Smooth muscle cell (in vitro differentiated cells): ENCODE results near the gene SYNE2. TPM values are rescaled to one million over a fixed set of nuclear protein-coding genes. Genes with fewer than 3 reads are reported as not detected.

ENCODE experiments used
- DNase-seq: peaks from one replicate; lab custom pipeline; 2025; ENCODE audit not compliant: unreplicated experiment; lab: John Stamatoyannopoulos, UW
- H2AFZ ChIP-seq: fragments of 200-600 bp; sonication (generic); 2 replicates; pipeline ENCODE4 v1.6.0; 2016; ENCODE audit warnings: antibody characterized with exemption, low read depth, mild to moderate bottlenecking
- H3F3A ChIP-seq: fragments of 200-600 bp; sonication (generic); 2 replicates; pipeline ENCODE4 v1.6.0; 2017; ENCODE audit warnings: antibody characterized with exemption, low read depth
- H3K27ac ChIP-seq: fragments of 200-600 bp; sonication (generic); 2 replicates; pipeline ENCODE4 v1.5.1; 2016; ENCODE audit warnings: low read depth, mild to moderate bottlenecking
- H3K27me3 ChIP-seq: fragments of 200-600 bp; sonication (generic); 2 replicates; pipeline ENCODE4 v1.6.1; 2016; ENCODE audit warnings: low read depth, mild to moderate bottlenecking
- H3K36me3 ChIP-seq: fragments of 200-600 bp; sonication (generic); 2 replicates; pipeline ENCODE4 v1.5.1; 2016; ENCODE audit warnings: low read depth
- H3K4me1 ChIP-seq: fragments of 200-600 bp; sonication (generic); 2 replicates; pipeline ENCODE4 v1.5.1; 2016; ENCODE audit warnings: low read depth
- H3K4me2 ChIP-seq: fragments of 200-600 bp; sonication (generic); 2 replicates; pipeline ENCODE4 v1.6.0; 2016; ENCODE audit warnings: mild to moderate bottlenecking
- H3K4me3 ChIP-seq: fragments of 200-600 bp; sonication (generic); 2 replicates; pipeline ENCODE4 v1.5.1; 2016; ENCODE audit warnings: mild to moderate bottlenecking
- H3K79me2 ChIP-seq: fragments of 200-600 bp; sonication (generic); 2 replicates; pipeline ENCODE4 v1.6.0; 2016; ENCODE audit warnings: low read depth, mild to moderate bottlenecking
- H3K9ac ChIP-seq: fragments of 200-600 bp; sonication (generic); 2 replicates; pipeline ENCODE4 v1.6.0; 2016; ENCODE audit warnings: low read depth
- H3K9me3 ChIP-seq: fragments of 200-600 bp; sonication (generic); replicated peaks from 2 replicates; pipeline ENCODE4 v1.5.1; 2016; ENCODE audit warnings: low read depth
- H4K20me1 ChIP-seq: fragments of 200-600 bp; sonication (generic); 2 replicates; pipeline ENCODE4 v1.6.0; 2016; ENCODE audit warnings: low read depth
- WGBS: methylation state at CpG from one replicate; pipeline ENCODE4 v1.1.7; 2016; ENCODE audit warnings: low lambda C conversion rate; 5-methylcytosine and 5-hydroxymethylcytosine counted together
- polyA plus RNA-seq: library from polyadenylated mRNA; unstranded; fragments of >200 nt; fragmentation: Nextera tagmentation; extraction: Ambion mirVana; gene quantifications from 2 replicates; pipeline ENCODE4 v1.2.1, GENCODE V29; 2016
- total RNA-seq: library from RNA; depleted of rRNA; stranded (reverse); fragments of >200 nt; gene quantifications from 2 replicates; pipeline ENCODE4 v1.2.3, GENCODE V29; 2014
- TF ChIP-seq, protein P1 (sequence below): fragments of 200-600 bp; sonication (generic); IDR thresholded peaks from 2 replicates; pipeline ENCODE4 v1.5.1; 2017; ENCODE audit warnings: borderline replicate concordance, mild to moderate bottlenecking, antibody characterized with exemption; ENCODE audit not compliant: insufficient read depth, poor library complexity, severe bottlenecking

SYNE2 gene
- total and polyA plus RNA-seq, 2 experiments from 2014 or later, result 4.8 to 20.9 TPM

GRCh38 chr14:63881926-63882325 lies 29.1 kb downstream of the SYNE2 start:
- Histone ChIP-seq H3F3A (no peaks in the 10 kb centered on the region), H3K4me2 (no peak overlapping the region), H3K27ac (no peak overlapping the region), H3K36me3 (no peaks in the 10 kb centered on the region), H3K9me3 (no peaks in the 10 kb centered on the region), H3K79me2 (peaks cover 4% of the 10 kb centered on the region), H3K4me1 (no peaks in the 10 kb centered on the region), H3K4me3 (no peak overlapping the region), H3K9ac (no peak overlapping the region), H2AFZ (no peak overlapping the region), H4K20me1 (no peaks in the 10 kb centered on the region), H3K27me3 (no peaks in the 10 kb centered on the region)
- TF ChIP-seq, protein P1, sequence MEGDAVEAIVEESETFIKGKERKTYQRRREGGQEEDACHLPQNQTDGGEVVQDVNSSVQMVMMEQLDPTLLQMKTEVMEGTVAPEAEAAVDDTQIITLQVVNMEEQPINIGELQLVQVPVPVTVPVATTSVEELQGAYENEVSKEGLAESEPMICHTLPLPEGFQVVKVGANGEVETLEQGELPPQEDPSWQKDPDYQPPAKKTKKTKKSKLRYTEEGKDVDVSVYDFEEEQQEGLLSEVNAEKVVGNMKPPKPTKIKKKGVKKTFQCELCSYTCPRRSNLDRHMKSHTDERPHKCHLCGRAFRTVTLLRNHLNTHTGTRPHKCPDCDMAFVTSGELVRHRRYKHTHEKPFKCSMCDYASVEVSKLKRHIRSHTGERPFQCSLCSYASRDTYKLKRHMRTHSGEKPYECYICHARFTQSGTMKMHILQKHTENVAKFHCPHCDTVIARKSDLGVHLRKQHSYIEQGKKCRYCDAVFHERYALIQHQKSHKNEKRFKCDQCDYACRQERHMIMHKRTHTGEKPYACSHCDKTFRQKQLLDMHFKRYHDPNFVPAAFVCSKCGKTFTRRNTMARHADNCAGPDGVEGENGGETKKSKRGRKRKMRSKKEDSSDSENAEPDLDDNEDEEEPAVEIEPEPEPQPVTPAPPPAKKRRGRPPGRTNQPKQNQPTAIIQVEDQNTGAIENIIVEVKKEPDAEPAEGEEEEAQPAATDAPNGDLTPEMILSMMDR, result no peak
- DNase-seq, result no peak
- 76% methylated on average over 5 of the region's 5 CpGs for WGBS

- H3K9ac ChIP-seq, result no peak overlapping the region
- H3K4me1 ChIP-seq, result peaks cover 19% of the 10 kb centered on the region
- no peak overlapping the region for H3K4me3 ChIP-seq
- H4K20me1 ChIP-seq, result no peaks in the 10 kb centered on the region
- H3K4me2 ChIP-seq, result no peak overlapping the region
- H3K79me2 ChIP-seq, result no peaks in the 10 kb centered on the region
- no peaks in the 10 kb centered on the region for H3K27me3 ChIP-seq
- no peaks in the 10 kb centered on the region for H3K9me3 ChIP-seq
- no peaks in the 10 kb centered on the region for H3F3A ChIP-seq
- 98% methylated on average over 7 of the region's 7 CpGs for WGBS
- H2AFZ ChIP-seq, result no peak overlapping the region
- H3K27ac ChIP-seq, result no peak overlapping the region
- no peak for DNase-seq
- no peaks in the 10 kb centered on the region for H3K36me3 ChIP-seq
- TF ChIP-seq, protein P1, result no peak
Observed at GRCh38 chr14:63887899-63888298, 35.1 kb downstream of the SYNE2 start.

DNA sequence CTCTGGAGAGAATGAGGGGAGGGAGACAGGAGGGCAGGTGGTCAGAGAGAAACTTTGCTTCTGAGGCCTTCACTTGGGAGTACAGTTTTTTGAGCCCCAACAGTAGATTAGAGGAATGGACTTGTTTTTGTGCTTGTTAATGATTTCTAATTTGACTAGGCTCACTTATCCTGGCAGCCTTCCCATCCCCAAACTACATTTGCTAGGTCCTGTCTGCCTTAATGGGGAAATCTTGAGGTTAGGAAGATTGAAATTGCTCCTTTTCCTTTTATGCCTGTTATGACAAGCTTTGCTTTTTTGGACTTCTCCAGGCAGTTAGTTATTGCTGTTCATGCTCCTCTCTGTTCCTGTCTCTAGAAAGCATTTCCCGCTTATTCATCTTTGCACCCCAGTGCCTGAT lies 37.7 kb downstream of the SYNE2 start:
- no peaks in the 10 kb centered on the region for H3K9me3 ChIP-seq
- H3K36me3 ChIP-seq, result no peaks in the 10 kb centered on the region
- no peaks in the 10 kb centered on the region for H4K20me1 ChIP-seq
- H3K27ac ChIP-seq, result peak overlapping the region; percentile 36
- WGBS, result 87% methylated on average over 1 of the region's 1 CpG
- H3K79me2 ChIP-seq, result no peaks in the 10 kb centered on the region
- H2AFZ ChIP-seq, result peak overlapping the region; percentile 2
- H3K27me3 ChIP-seq, result no peaks in the 10 kb centered on the region
- H3K4me2 ChIP-seq, result peak overlapping the region; percentile 60
- H3K4me1 ChIP-seq, result peaks cover 28% of the 10 kb centered on the region
- H3K4me3 ChIP-seq, result no peak overlapping the region
- TF ChIP-seq, protein P1, result no peak
- H3F3A ChIP-seq, result no peaks in the 10 kb centered on the region
- no peak for DNase-seq
- no peak overlapping the region for H3K9ac ChIP-seq
